Osteoblast (primary cell): Measurements from ENCODE around the gene KIF16B. TPM values are rescaled to one million over a fixed set of nuclear protein-coding genes. Genes with fewer than 3 reads are reported as not detected.

Experiments
- DNase-seq: peaks from one replicate; pipeline ENCODE4 v3.0.0; 2011; ENCODE audit warnings: low spot score, mixed read lengths; ENCODE audit not compliant: insufficient read length; ENCODE audit errors: missing footprints
- H2AFZ ChIP-seq: 2 replicates; pipeline ENCODE4 v1.6.0; 2011; ENCODE audit warnings: mild to moderate bottlenecking, low read length
- H3K27ac ChIP-seq: 2 replicates; pipeline ENCODE4 v1.5.1; 2011; ENCODE audit warnings: mild to moderate bottlenecking, low read depth, low read length, moderate library complexity
- H3K27me3 ChIP-seq: 2 replicates; pipeline ENCODE4 v1.6.0; 2012; ENCODE audit warnings: mild to moderate bottlenecking, control low read depth, inconsistent platforms, low read length, moderate library complexity; ENCODE audit not compliant: insufficient read depth
- H3K36me3 ChIP-seq: 2 replicates; pipeline ENCODE4 v1.5.1; 2011; ENCODE audit warnings: mild to moderate bottlenecking, low read length, control low read depth, moderate library complexity; ENCODE audit not compliant: insufficient read depth
- H3K4me1 ChIP-seq: 2 replicates; pipeline ENCODE4 v1.5.1; 2011; ENCODE audit warnings: mild to moderate bottlenecking, low read length, control low read depth, moderate library complexity; ENCODE audit not compliant: insufficient read depth
- H3K4me2 ChIP-seq: 2 replicates; pipeline ENCODE4 v1.6.0; 2011; ENCODE audit warnings: mild to moderate bottlenecking, low read length; ENCODE audit not compliant: insufficient read depth
- H3K4me3 ChIP-seq: fragments of 200-600 bp; sonication (generic); 3 replicates; pipeline ENCODE4 v1.5.1; 2012; ENCODE audit warnings: mild to moderate bottlenecking, low read length, inconsistent platforms; ENCODE audit not compliant: insufficient read depth
- H3K79me2 ChIP-seq: 2 replicates; pipeline ENCODE4 v1.6.0; 2012; ENCODE audit warnings: mild to moderate bottlenecking, low read length, control low read depth, inconsistent platforms; ENCODE audit not compliant: insufficient read depth
- H3K9me3 ChIP-seq: 2 replicates; pipeline ENCODE4 v1.5.1; 2011; ENCODE audit warnings: low read depth, low read length, control low read depth
- H4K20me1 ChIP-seq: 2 replicates; pipeline ENCODE4 v1.6.0; 2012; ENCODE audit warnings: mild to moderate bottlenecking, low read length, control low read depth; ENCODE audit not compliant: insufficient read depth
- total RNA-seq: library from RNA; depleted of rRNA; stranded (reverse); fragments of >200 nt; gene quantifications from 2 replicates; pipeline ENCODE4 v1.2.3, GENCODE V29; 2012
- TF ChIP-seq, protein P1 (sequence below): IDR thresholded peaks from 2 replicates; pipeline ENCODE4 v1.5.1; 2011; ENCODE audit warnings: mild to moderate bottlenecking, low read depth, low read length, moderate library complexity; ENCODE audit errors: extremely low read depth

Gene KIF16B
- total RNA-seq, 1 donor = 9.0 TPM

DNA sequence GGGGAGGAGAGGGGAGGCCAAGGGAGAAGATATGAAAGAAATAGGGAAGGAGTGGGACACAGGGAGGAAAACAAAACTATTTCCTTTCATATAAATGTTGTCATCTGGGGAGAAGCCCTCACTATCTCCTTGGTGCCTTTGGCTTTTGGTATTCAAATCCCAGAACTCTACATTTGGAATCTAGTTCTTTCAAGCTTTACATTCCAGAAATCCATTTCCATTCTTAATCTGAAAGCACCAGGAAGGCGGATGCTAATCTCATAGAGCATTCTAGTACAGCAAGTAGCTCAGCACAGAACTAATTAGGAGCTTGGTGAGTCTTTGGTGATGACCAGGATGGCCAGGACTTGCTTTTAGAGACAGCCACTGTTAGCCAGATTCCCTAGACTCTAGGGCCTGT is 177.9 kb downstream of the KIF16B start:
- no peak overlapping the region for H3K4me2 ChIP-seq
- no peak for DNase-seq
- H3K4me1 ChIP-seq = peaks cover 3% of the 10 kb centered on the region
- no peaks in the 10 kb centered on the region for H3K27me3 ChIP-seq
- H3K36me3 ChIP-seq = no peaks in the 10 kb centered on the region
- H3K27ac ChIP-seq = no peak overlapping the region
- no peaks in the 10 kb centered on the region for H4K20me1 ChIP-seq
- no peaks in the 10 kb centered on the region for H3K9me3 ChIP-seq
- no peaks in the 10 kb centered on the region for H3K79me2 ChIP-seq
- no peak overlapping the region for H2AFZ ChIP-seq
- H3K4me3 ChIP-seq = no peak overlapping the region
- TF ChIP-seq, protein P1, sequence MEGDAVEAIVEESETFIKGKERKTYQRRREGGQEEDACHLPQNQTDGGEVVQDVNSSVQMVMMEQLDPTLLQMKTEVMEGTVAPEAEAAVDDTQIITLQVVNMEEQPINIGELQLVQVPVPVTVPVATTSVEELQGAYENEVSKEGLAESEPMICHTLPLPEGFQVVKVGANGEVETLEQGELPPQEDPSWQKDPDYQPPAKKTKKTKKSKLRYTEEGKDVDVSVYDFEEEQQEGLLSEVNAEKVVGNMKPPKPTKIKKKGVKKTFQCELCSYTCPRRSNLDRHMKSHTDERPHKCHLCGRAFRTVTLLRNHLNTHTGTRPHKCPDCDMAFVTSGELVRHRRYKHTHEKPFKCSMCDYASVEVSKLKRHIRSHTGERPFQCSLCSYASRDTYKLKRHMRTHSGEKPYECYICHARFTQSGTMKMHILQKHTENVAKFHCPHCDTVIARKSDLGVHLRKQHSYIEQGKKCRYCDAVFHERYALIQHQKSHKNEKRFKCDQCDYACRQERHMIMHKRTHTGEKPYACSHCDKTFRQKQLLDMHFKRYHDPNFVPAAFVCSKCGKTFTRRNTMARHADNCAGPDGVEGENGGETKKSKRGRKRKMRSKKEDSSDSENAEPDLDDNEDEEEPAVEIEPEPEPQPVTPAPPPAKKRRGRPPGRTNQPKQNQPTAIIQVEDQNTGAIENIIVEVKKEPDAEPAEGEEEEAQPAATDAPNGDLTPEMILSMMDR = no peak

DNA sequence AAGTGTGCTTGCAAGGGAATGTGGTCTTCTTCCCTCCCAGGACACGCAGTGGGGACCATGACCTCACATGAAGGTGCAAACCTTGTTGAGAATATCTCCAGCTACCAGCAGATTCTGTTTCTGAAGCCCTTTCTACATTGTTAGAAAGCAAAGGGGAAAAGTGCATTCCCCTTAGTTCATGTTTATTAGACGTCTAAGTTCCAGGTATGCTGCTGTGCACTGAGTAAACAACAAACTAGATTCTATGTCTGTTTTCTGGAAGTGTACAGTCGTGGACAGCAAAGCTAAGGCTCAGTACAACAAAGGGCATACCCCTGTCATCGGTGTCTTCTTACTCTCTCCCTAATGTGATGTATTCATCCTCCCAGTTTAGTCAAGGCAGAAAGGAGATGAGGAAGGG is 178.5 kb downstream of the KIF16B start:
- H3K9me3 ChIP-seq = no peaks in the 10 kb centered on the region
- H4K20me1 ChIP-seq = no peaks in the 10 kb centered on the region
- H3K79me2 ChIP-seq = no peaks in the 10 kb centered on the region
- H3K27me3 ChIP-seq = no peaks in the 10 kb centered on the region
- H3K4me3 ChIP-seq = no peak overlapping the region
- peaks cover 3% of the 10 kb centered on the region for H3K4me1 ChIP-seq
- DNase-seq = no peak
- no peak overlapping the region for H3K27ac ChIP-seq
- H3K4me2 ChIP-seq = no peak overlapping the region
- TF ChIP-seq, protein P1 = no peak
- no peaks in the 10 kb centered on the region for H3K36me3 ChIP-seq
- H2AFZ ChIP-seq = no peak overlapping the region

DNA sequence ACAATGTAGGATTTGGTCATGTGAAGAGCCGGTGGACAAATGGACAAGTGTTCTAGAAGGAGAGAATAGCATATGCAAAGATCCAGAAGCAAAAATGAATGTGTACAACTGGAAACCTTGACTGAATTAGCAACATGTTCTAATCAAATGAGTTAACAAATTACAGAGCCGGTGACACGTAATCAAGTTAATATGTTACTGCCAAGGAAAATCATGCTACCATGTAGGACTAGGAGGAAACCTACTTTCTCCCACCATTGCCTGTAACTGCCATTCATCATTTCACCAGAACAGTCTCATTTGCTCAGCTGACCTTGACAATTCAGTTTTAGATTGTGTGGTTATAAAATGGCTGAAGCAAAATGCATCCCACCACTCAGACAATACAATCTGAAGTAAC is 179.4 kb downstream of the KIF16B start:
- Histone ChIP-seq H3K27me3 (no peaks in the 10 kb centered on the region), H4K20me1 (no peaks in the 10 kb centered on the region), H3K36me3 (no peaks in the 10 kb centered on the region), H2AFZ (no peak overlapping the region), H3K4me3 (no peak overlapping the region), H3K27ac (no peak overlapping the region), H3K9me3 (no peaks in the 10 kb centered on the region), H3K4me2 (no peak overlapping the region), H3K4me1 (peaks cover 3% of the 10 kb centered on the region), H3K79me2 (no peaks in the 10 kb centered on the region)
- TF ChIP-seq, protein P1 = no peak
- no peak for DNase-seq

DNA sequence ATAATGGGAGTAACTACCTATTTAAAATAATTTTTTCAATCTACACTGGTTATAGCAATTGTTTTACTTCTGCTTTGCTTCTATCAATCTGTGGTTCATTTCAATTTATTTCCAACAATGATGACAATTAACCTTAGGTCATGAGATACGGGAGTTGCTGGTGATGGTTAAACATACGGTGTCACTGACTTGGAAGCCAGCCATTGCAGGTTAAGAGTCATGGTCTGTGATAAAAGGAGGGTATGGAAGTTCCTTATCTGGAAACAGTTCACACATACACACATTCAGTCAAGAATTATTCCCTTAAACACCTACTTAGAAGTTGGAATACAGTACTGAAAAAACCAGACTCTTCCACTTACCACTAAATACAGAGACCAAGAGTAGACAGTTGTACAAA is 180.0 kb downstream of the KIF16B start:
- H3K9me3 ChIP-seq = no peaks in the 10 kb centered on the region
- no peak overlapping the region for H3K4me2 ChIP-seq
- DNase-seq = no peak

More for the DNA sequence above, 180.0 kb downstream of the KIF16B start:
- Histone ChIP-seq H3K4me3 (no peak overlapping the region), H2AFZ (no peak overlapping the region), H3K27me3 (no peaks in the 10 kb centered on the region), H4K20me1 (no peaks in the 10 kb centered on the region), H3K27ac (no peak overlapping the region), H3K79me2 (no peaks in the 10 kb centered on the region), H3K36me3 (no peaks in the 10 kb centered on the region), H3K4me1 (peaks cover 3% of the 10 kb centered on the region)
- TF ChIP-seq, protein P1 = no peak
